GM18517 (cell line): ENCODE measurements around the gene IL6R.
A peak's percentile ranks its signal among the peaks of the same experiment; 100 is the strongest.
"Not testable (repeated sequence)": the region's sequence is repeated elsewhere in the genome, so short reads cannot be mapped to it uniquely, and the experiment has no call there.

Experiments
- ATAC-seq: cut with Tn5 transposase; IDR thresholded peaks from one replicate; pipeline ENCODE4 v1.9.1; 2021; ENCODE audit warnings: mild to moderate bottlenecking, moderate library complexity; ENCODE audit not compliant: unreplicated experiment

Gene IL6R

DNA sequence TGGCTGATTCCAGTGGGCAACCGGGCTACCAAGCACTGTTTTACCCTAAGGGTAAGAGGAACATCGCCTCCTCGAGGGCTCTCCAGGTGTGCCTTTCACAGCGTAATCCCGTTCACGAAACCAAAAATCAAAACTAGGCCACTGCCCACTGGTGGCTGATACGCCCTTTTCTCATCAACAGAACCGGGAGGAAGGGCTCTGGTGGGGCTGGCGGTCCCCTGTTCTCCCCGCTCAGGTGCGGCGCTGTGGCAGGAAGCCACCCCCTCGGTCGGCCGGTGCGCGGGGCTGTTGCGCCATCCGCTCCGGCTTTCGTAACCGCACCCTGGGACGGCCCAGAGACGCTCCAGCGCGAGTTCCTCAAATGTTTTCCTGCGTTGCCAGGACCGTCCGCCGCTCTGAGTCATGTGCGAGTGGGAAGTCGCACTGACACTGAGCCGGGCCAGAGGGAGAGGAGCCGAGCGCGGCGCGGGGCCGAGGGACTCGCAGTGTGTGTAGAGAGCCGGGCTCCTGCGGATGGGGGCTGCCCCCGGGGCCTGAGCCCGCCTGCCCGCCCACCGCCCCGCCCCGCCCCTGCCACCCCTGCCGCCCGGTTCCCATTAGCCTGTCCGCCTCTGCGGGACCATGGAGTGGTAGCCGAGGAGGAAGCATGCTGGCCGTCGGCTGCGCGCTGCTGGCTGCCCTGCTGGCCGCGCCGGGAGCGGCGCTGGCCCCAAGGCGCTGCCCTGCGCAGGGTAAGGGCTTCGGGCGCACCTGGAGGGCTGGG is at the start of gene IL6R:
Gene IL6R (plus strand): TSS at position 360 of the 763 bp plus-strand sequence. CDS start 287 bp downstream, at position 647.
- peak; percentile 37 for ATAC-seq

DNA sequence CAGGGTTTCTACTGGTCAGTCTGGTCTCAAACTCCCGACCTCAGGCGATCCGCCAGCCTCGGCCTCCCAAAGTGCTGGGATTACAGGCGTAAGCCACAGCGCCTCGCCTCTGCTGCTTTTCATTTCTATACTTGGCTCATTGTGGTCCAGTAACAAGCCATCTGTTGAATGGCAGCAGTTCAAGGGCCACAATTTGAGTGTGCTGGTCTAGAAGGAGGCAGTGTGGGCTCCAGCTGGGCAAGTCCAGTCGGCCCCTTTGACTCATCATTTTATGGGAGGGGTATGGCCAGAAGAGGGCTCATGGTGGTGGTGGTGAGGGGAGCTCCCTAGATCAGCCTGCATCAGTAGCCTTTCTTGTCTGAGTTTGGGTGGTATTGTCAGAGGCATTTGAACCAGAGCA is 46.6 kb upstream of the IL6R start:
- no peak for ATAC-seq

DNA sequence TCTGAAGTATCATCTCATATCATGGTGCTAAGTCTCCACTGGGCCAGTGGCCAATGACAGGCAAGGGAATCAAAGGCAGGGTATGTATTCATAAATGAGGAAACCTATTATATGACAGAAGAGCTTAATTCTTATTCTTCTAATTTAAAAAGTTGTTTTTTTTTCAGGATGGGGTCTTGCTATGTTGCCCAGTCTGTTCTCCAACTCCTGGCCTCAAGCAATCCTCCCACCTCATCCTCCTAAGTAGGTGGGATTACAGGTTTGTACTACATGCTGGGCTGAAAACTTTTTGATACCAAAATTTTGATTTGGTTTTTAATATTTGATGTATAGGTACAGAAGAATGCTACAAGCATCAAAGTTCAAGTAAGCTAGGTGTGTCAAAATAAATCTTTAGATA is 44.9 kb upstream of the IL6R start:
- ATAC-seq = no peak

DNA sequence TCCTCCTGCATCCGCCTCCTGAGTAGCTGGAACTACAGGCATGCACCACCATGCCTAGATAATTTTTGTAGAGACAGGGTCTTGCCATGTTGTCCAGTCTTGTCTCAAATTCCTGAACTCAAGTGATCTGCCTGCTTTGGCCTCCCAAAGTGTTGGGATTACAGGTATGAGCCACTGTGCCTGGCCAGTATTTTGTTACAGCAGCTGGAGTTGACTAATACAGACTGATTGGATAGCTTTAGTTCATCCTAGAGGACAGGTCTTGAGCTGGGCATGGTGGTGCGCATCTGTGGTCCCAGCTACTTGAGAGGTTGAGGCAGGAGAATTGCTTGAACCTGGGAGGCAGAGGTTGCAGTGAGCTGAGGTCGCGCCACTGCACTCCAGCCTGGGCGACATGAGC is 44.3 kb upstream of the IL6R start:
- not testable (repeated sequence) for ATAC-seq

DNA sequence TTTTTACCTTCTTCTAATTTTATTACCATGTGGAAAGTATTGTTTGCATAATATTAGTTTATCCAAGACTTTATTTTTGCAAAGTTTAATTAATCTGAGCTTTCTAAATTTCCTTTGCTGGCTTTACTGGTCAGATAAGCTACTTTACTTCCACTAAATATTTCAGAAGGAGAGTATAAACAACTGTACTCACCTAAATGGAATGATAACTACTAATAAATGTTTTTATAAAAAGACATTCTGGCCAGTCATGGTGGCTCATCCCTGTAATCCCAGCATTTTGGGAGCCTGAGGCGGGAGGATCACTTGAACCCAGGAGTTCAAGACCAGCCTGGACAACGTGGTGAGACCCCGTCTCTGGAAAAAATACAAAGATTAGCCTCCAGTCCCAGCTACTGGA is 43.8 kb upstream of the IL6R start:
- no peak for ATAC-seq

DNA sequence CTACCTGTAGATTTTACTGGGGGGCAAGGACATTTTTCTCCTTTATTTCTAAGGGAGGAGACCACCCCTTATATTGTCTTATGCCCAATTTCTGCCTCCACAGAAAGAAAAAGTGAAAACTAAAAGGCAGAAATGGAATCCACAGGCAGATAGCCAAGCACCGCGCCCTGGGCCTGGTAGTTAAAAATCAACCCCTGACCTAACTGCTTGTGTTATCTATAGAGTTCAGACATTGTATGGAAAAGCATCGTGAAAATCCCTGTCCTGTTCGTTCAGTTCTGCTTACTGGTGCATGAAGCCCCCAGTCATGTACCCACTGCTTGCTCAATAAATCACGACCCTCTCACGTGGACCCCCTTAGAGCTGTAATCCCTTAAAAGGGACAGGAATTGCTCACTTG is 33.7 kb upstream of the IL6R start:
- ATAC-seq = no peak

DNA sequence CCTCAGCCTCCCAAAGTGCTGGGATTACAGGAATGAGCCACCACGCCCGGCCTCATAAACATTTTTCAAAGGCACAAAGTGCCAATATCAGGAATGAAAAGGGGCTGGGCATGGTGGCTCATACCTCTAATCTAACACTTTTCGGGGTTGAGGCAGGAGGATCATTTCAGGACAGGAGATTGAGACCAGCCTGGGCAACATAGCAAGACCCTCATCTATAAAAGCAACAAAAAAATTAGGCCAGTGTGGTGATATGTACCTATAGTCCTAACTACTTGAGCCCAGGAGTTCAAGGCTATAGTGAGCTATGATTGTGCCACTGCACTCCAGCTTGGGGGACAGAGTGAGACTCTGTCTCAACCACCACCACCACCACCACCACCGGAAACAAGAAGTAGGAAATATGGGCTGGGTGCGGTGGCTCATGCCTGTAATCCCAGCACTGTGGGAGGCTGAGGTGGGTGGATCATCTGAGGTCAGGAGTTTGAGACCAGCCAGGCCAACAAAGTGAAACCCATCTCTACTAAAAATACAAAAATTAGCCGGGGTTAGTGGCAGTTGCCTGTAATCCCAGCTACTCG is 31.3 kb upstream of the IL6R start:
- not testable (repeated sequence) for ATAC-seq

DNA sequence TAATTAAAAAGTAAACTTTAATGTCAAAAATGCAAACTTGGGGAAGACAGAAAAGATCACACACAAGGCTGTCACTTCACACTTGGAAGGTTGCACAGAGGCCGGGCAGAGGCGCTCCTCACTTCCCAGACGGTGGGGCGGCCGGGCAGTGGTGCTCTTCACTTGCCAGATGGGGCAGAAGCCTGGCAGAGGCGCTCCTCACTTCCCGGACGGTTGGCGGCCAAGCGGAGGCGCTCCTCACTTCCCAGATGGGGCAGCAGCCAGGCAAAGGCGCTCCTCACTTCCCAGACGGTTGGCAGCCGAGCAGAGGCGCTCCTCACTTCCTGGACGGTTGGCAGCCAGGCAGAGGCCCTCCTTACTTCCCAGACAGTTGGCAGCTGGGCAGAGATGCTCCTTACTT is 25.8 kb upstream of the IL6R start:
- no peak for ATAC-seq

DNA sequence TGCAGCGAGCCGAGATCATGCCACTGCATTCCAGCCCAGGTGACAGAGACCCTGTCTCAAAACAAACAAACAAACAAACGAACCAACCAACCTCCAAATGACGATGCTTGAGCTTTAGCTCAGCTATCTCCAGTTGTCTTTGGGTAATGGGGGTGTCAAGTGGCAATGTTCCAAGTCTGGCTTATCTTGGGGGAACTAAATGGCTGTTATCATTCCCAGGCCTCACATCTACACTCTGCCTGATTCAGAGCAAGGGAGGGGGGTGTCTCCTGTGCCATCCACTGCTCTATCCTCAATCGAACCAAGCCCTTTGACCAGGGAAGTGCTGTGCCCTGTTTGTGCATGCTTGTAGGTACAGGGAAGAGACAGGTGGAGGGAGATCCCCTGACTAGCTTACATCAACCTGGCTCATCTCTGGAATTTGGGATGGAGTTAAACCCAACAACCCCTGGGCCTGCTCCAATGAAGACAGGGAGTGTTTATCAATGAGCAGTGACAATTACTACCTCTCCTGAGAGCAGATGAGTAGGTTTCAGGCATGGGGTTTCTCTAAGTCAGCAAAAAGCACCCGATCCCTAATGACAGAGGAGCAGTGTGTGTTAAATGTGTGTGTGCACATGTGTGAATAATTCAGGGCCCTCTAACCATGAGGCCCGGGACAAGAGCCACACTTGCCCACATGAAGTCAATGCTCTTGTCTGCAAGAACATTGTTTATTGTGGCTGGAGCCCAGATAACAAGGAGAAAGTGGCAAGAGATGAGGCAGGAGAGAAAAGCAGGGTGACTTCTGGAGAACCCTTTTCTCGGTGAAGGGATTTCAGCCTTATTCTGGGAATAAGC is 20.3 kb upstream of the IL6R start:
- ATAC-seq = no peak

DNA sequence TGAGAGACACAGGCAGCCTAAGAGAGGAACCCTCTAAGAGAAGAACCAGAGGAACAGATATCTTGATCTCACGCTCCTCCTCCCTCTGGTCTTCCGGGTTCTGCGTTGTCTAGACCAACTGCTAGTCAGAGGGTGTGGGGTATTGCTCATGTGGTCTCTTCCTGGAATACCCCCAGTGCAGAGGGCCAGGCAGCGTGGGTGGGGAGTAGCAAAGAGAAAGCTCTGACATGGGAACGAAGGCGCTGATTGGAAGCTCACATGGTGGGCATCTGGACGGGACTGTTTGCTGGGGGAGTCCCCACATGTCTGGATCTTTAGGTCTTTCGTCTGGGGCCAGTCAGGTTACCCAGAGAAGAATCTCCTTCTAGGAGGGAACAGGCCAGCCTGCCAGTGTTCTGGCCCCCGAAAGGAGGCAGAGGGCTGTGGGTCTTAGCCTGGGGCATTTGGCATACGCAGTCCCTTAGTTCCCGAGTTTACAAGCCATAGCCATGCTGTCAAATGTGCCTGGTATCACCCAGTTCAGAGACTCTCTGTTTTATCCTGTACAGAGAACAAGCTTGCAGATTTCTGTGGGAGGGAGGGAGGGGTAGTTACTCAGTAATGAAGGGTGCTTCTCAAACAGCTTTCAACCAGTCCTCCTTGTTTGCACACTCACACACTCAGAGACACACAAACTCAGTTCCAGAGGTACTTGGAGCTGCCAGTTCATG is 18.3 kb upstream of the IL6R start:
- peak; percentile 78 for ATAC-seq

DNA sequence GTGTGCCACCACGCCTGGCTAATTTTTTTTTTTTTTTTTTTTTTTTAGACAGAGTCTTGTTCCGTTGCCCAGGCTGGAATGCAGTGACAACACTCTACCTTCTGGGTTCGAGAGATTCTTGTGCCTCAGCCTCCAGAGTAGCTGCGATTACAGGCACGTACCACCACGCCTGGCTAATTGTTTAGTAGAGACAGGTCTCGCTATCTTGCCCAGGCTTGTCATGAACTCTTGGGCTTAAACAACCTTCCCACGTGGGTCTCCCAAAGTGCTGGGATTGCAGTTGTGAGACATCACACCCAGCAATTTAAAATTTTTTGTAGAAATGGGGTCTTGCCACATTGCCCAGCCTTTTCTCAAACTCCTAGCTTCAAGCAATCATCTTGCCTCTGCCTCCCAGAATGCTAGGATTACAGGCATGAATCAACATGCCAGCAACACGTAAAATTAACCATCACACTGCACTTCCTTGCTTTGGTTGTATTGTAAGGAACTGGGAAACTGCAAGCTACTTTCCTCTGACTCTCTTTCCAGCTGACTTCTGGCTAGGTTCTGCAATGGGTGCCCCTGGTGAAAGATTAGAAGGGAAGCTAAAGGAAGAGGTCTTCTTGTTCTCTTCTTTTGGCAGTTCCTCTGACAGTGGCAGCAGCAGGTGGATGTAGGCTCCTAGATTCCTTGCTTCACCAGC is 13.9 kb upstream of the IL6R start:
- ATAC-seq = no peak

DNA sequence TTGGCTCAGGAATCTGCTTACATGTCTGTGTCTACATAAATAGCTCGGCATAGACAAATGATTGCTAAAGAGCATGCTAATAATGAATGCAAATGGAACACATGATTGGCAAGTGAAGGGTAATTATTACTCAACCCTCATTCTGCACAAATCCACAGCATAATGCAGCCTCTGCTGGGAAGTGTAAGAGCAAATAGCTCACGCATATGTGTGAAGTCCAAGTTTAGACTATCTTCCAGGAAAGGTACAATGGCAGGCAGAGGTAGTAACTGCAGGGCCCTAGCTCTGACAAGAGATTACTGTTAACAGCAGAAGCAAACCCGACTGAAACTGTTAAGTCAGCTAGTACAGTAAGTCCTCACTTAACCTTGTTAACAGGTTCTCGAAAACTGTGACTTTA is 7.0 kb upstream of the IL6R start:
- no peak for ATAC-seq

DNA sequence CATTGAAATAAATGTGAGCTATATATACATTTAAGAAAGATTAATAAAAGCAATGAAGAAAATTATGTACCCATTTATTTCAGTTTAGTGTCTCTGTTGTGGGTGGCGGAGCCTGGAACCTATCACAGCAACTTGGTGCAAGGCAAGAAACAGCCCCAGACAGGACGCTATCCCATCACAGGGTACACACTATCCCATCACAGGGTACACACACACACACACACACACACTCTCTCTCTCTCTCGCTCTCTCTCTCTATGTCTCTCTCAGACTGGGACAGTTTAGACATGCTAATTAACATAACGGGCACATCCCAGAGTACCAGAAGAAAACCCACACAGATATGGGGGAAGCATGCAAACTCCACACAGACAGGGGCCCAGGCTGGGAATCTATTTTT is 6.5 kb upstream of the IL6R start:
- no peak for ATAC-seq

DNA sequence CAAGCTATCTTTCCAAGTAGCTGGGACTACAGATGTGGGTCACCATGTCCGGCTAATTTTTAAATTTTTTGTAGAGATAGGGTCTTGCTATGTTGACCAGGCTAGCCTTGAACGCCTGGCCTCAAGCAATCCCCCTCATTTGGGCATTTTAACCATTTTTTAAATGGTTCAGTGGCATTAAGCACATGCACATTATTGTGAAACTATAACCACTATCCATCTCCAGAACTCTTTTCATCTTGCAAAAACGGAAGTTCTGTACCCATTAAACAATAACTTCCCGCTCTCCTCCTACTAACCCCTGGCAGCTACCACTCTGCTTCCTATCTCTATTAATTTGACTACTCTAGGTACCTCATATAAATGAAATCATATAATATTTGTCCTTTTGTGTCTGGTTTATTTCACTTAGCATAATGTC is 4.8 kb upstream of the IL6R start:
- ATAC-seq = no peak

DNA sequence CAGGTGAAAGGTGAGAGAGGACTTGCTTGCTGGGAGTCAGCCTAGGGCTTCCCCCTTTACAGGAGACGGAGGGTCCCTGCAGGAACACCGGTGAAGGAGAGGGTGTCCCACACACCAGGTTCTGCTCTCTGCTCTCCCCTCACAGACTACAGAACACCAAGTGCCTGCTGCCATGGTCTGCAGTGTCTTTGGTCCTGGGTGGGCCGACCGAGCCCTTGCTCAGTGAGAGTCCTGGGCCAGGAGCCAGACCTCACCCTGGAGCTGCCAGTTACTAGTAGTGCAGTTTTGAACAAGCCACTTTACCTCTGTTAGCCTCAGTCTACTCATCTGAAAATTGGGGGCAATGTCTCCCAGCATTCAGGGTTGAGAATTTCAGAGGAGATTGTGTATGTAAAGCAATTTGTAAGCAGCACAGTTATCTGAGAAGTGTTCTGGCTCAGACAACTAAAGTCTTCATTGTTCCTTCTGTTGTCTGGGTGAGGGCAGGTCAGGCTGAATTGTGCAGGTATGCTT is 2.7 kb upstream of the IL6R start:
- ATAC-seq = no peak

DNA sequence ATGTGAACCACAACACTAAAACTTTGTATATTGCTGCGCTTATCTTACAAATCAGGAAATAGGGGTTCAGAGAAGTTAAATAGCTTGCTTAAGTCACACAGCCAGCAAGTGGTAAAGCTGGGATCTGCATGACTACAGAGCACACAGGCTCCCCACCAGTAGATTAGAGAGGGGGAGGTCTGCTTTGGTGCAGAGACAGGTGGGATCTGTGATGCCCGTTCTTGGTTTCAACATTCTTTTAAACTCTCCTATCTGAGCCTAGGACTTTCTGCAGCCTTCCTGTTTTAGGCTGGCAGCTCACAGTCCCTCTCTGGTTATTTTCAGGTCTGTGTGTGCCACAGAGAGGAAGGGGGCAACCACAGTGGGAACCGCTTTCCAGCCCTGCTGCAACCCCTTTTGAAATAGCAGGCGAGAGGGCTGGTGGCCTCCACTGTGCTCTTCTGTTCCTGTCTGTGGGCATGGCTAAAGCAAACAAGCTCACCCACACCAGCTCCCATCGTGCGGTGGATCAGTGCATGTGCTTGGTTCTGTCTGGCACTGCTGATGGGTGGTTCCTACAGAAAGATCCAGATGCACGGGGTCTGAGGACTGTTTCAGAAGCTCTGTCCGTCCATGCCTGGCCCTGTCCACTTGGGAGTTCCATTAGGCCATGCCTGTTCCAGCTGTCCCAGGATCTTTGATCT is 1.7 kb upstream of the IL6R start:
- ATAC-seq = no peak

DNA sequence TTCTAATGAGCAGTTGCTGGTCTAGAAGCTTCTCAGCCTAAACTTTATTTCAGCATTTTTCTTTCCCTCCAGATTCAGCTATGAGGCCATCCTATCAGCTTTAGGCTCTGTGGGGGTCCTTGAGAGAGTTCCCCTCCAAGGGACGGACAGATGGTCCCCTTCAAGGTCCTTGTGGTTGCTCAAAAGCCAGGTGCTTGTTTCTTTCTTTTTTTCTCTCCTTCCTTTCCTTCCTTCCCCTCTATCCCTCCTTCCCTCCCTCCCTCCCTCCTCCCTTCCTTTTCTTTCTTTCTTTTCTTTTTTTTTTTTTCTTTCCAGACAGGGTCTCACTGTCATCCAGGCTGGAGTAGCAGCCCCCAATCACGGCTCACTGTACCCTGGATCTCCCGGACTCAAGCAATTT is 1.2 kb upstream of the IL6R start:
- ATAC-seq = no peak

DNA sequence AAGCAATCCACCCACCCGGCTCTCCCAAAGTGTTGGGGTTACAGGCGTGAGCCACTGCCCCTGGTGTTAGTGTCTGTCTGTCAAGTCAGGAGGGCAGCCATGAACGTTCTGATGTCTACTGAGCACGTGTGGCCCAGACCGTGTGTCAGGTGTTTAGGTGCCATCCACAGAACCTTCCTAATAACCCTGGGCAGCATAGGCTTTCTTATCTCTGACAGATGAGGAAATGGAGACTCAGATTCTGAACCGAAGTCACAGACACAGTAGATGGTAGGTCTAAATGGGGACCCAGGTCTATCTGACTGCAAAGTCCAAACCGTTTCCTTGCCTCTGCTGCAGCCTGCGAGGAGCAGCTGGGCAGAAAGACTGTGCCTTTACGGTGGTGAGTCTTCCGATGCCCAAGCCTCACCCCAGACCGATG is 622 bp upstream of the IL6R start:
- no peak for ATAC-seq

DNA sequence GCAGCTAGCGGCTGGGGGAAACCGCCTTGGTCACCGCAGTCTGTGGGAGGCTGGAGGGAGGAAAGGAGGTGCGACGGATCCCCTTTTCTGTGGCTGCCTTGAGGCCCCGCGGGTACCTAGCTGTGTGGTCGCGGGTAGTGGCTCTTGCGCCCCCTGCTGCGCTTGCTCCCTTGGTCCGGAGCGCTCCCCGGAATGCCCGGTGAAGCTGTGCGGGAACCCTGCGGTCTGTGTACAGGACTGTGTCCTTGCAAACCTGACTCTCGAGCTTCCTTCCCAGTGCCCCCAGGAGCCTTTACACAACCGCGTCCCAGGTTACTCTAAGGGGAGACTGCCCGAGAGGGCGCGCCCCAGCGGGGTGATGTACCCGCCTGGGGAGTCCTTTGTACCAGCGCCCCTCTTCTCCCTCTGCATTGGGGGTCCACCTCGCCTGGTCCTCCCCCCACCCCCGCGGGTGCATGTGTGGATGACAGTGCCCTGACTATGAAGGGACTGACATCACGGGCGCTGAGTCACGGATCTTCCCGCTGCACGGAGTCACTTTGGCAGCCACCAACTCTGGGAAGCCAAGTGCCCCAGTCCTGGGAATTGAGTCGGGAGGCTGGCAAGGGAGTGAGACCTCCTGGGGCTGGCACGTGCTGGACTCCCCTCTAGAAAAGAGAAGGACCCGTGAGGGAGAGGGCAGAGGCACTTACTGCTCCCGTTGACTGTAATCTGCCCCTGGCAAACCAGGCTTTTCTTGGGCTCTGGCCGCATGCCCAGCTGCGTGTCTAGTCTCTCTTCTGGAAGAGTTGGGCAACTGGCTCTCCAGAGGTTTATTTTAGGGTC is 816 bp downstream of the IL6R start:
- ATAC-seq = peak; percentile 4
